ENCODE data around the gene DSEL. TPM values are rescaled to one million over a fixed set of nuclear protein-coding genes. Genes with fewer than 3 reads are reported as not detected.

DSEL gene
- total and polyA plus RNA-seq, 2 of the 4 experiments (the other 2 are of a cell fraction) = 16.8 to 100 TPM

DNA sequence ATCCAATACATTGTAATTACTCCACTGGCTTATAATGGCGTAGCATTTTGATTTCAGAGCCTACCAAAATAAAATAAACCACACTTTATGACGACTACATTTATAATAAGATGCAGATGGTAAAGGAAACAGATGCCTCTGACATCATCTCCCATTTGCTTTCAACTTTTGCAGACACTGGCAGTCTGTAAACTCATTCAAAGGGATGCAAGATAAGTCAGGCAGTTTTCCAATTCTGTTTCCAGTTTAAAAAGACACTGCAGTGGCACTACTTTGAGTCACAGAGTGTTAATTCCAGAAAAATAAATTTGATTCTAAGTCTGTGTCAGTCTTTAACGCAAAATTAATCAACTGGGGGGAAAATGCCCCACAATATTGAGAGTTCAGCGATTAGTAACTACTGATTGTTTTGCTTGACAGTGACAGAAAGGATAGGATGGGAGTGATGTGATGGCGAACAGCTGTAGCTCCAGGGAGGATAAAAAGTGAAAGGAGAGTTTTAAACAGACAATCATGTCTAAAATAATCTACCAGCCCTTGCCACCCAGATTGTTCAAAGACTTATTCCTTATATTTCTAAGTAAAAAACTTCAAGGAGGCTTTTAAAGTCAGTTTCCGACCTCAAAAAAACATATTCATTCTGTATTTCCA lies 6.7 kb downstream of the DSEL start:
- H3K4me1 ChIP-seq (ENCODE audit: control insufficient read depth, insufficient read depth, low read length) = peaks cover 8% of the 10 kb centered on the region; the same call in 1 of the 2 replicates
- TF ChIP-seq, protein P1, sequence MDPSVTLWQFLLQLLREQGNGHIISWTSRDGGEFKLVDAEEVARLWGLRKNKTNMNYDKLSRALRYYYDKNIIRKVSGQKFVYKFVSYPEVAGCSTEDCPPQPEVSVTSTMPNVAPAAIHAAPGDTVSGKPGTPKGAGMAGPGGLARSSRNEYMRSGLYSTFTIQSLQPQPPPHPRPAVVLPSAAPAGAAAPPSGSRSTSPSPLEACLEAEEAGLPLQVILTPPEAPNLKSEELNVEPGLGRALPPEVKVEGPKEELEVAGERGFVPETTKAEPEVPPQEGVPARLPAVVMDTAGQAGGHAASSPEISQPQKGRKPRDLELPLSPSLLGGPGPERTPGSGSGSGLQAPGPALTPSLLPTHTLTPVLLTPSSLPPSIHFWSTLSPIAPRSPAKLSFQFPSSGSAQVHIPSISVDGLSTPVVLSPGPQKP (IDR thresholded peaks at IDR 0.05; ENCODE audit: borderline replicate concordance, low read depth, low read length) = no peak
- no peak for TF ChIP-seq POLR2A (IDR thresholded peaks at IDR 0.05; ENCODE audit: low read depth, low read length)
- no peaks in the 10 kb centered on the region for H3K9me3 ChIP-seq (ENCODE audit: control insufficient read depth, insufficient read depth, low read length)
- peaks cover 12% of the 10 kb centered on the region; the same call in 1 of the 2 replicates for H4K20me1 ChIP-seq (ENCODE audit: insufficient read depth, low read length)
- peak overlapping the region; percentile 43 for H2BK5ac ChIP-seq (ENCODE audit: low read depth, low read length, poor library complexity, severe bottlenecking)
- peaks cover 35 to 63% of the 10 kb centered on the region in 2 experiments for H3K79me1 ChIP-seq (ENCODE audit: low read depth in 1 of 2, low read length in 2 of 2)
- 0 out of 2 replicates have a peak overlapping the region, but pooled peaks have one; percentile 20 for H3K27ac ChIP-seq (ENCODE audit: insufficient read depth, low read length)
- peak; percentile 85 for DNase-seq
- H3K4ac ChIP-seq (ENCODE audit: low read depth, low read length) = no peak overlapping the region
- H3K23ac ChIP-seq (ENCODE audit: low read depth, low read length) = no peak overlapping the region
- H2BK20ac ChIP-seq (ENCODE audit: low read depth, low read length) = no peak overlapping the region
- H3K56ac ChIP-seq (ENCODE audit: extremely low read depth, insufficient read depth, low read length) = no peak overlapping the region
- no peak overlapping the region for H2AK5ac ChIP-seq (ENCODE audit: low read depth, low read length)
- H4K5ac ChIP-seq (ENCODE audit: low read depth, low read length) = no peak overlapping the region
- peak; percentile 38 for ATAC-seq (ENCODE audit: low read depth)
- H4K8ac ChIP-seq (ENCODE audit: low read depth in 2 of 2, low read length in 2 of 2) = peak overlapping the region in 1 of 2 experiments; percentile 8; a peak in 1 of 4 replicates
- H3K4me2 ChIP-seq (ENCODE audit: low read depth, low read length) = peak overlapping the region; percentile 77
- no peak overlapping the region for H3K4me3 ChIP-seq (ENCODE audit: insufficient read depth, low read depth, low read length)
- POLR2A ChIA-PET (ENCODE audit: unreplicated experiment) = no interaction called here
- peak overlapping the region; percentile 28; the same call in 1 of the 2 replicates for H3K18ac ChIP-seq (ENCODE audit: low read depth, low read length)
- no peak overlapping the region for H3K9ac ChIP-seq (ENCODE audit: low read depth, low read length)
- no peak overlapping the region for H2BK15ac ChIP-seq (ENCODE audit: low read depth, low read length)
- no TSS peak for BruUV-seq (replicated peaks)
- H2AK9ac ChIP-seq (replicated peaks; ENCODE audit: low read depth, low read length, poor library complexity) = no peak overlapping the region
- peaks cover 25% of the 10 kb centered on the region for H3K36me3 ChIP-seq (ENCODE audit: control insufficient read depth, insufficient read depth, low read length)
- no peak overlapping the region for H4K91ac ChIP-seq (ENCODE audit: insufficient read depth, low read depth, low read length)
- no CpG with 5 or more reads among the region's 6 CpGs for WGBS, 2 experiments (ENCODE audit: extremely low coverage in 2 of 2, insufficient read length in 1 of 2)
- CTCF ChIA-PET = interaction anchor here (0.5 kb wide), 1 partner anchor 124 kb away, joined by 4 read pairs; no protein-coding TSS in a partner anchor
- H3K27me3 ChIP-seq (ENCODE audit: control insufficient read depth, insufficient read depth, low read length) = no peaks in the 10 kb centered on the region
- dilution Hi-C loops (cut with HindIII; ENCODE audit: low sequenced_read_pairs, unreplicated experiment) (no loop called here), intact Hi-C loops (cut with micrococcal nuclease) (loop anchor here (10.0 kb wide), 1 partner anchor 755 kb away; no protein-coding TSS in a partner anchor), in situ Hi-C loops (cut with MboI; ENCODE audit: low sequenced_read_pairs) (loop anchor here (5.0 to 10.0 kb wide), 4 partner anchors 293 to 1155 kb away; no protein-coding TSS in a partner anchor)
- H2BK120ac ChIP-seq (ENCODE audit: low read depth, low read length) = no peak overlapping the region
- no peak overlapping the region for H2AFZ ChIP-seq (replicated peaks; ENCODE audit: low read length, poor library complexity)
- no peak overlapping the region for H3K14ac ChIP-seq (replicated peaks; ENCODE audit: low read depth, low read length)
- H3K9me1 ChIP-seq (ENCODE audit: insufficient read depth, low read length) = peaks cover 7% of the 10 kb centered on the region

Data from IMR-90 (cell line).